ENCODE results near the gene INPP4A. TPM values are rescaled to one million over a fixed set of nuclear protein-coding genes. Genes with fewer than 3 reads are reported as not detected.

INPP4A gene
- total and polyA plus RNA-seq, 2 donors, result 17.9 to 24.9 TPM

- Histone ChIP-seq H3K27ac (ENCODE audit: low read depth in 1 of 2, low read length in 1 of 2) (no peak overlapping the region), H3K27me3 (ENCODE audit: control insufficient read depth in 2 of 2, insufficient read depth in 1 of 2, low read length in 1 of 2) (no peaks in the 10 kb centered on the region), H3K9me3 (ENCODE audit: control insufficient read depth in 2 of 2, insufficient read depth in 1 of 2, low read length in 1 of 2) (no peaks in the 10 kb centered on the region), H3K4me1 (ENCODE audit: control insufficient read depth in 2 of 2, insufficient read depth in 2 of 2, low read length in 2 of 2) (no peaks in the 10 kb centered on the region), H3K36me3 (ENCODE audit: control insufficient read depth in 2 of 2, insufficient read depth in 2 of 2, low read length in 1 of 2) (peaks cover 26 to 53% of the 10 kb centered on the region in 2 donors), H3K4me3 (ENCODE audit: low read length in 2 of 2) (no peak overlapping the region)
- no peak for DNase-seq (ENCODE audit: low read depth in 6 of 9, low spot score in 9 of 9)
- 100% methylated on average over 1 of the region's 1 CpG for WGBS
These were observed 88.9 kb downstream of the INPP4A start for GRCh38 chr2:98533547-98533946.

GRCh38 chr2:98534761-98535160, 90.1 kb downstream of the INPP4A start:
- no peaks in the 10 kb centered on the region for H3K27me3 ChIP-seq (ENCODE audit: control insufficient read depth in 2 of 2, insufficient read depth in 1 of 2, low read length in 1 of 2)
- H3K4me1 ChIP-seq (ENCODE audit: control insufficient read depth in 2 of 2, insufficient read depth in 2 of 2, low read length in 2 of 2), result no peaks in the 10 kb centered on the region
- no peaks in the 10 kb centered on the region for H3K9me3 ChIP-seq (ENCODE audit: control insufficient read depth in 2 of 2, insufficient read depth in 1 of 2, low read length in 1 of 2)
- H3K4me3 ChIP-seq (ENCODE audit: low read length in 2 of 2), result no peak overlapping the region
- H3K27ac ChIP-seq (ENCODE audit: low read depth in 1 of 2, low read length in 1 of 2), result no peak overlapping the region
- peaks cover 38 to 65% of the 10 kb centered on the region in 2 donors for H3K36me3 ChIP-seq (ENCODE audit: control insufficient read depth in 2 of 2, insufficient read depth in 2 of 2, low read length in 1 of 2)
- WGBS, result 99% methylated on average over 3 of the region's 3 CpGs
- no peak for DNase-seq (ENCODE audit: low read depth in 6 of 9, low spot score in 9 of 9)

- Histone ChIP-seq H3K9me3 (ENCODE audit: control insufficient read depth in 2 of 2, insufficient read depth in 1 of 2, low read length in 1 of 2) (no peaks in the 10 kb centered on the region), H3K36me3 (ENCODE audit: control insufficient read depth in 2 of 2, insufficient read depth in 2 of 2, low read length in 1 of 2) (peaks cover 44 to 76% of the 10 kb centered on the region in 2 donors), H3K4me1 (ENCODE audit: control insufficient read depth in 2 of 2, insufficient read depth in 2 of 2, low read length in 2 of 2) (no peaks in the 10 kb centered on the region), H3K4me3 (ENCODE audit: low read length in 2 of 2) (no peak overlapping the region), H3K27ac (ENCODE audit: low read depth in 1 of 2, low read length in 1 of 2) (no peak overlapping the region), H3K27me3 (ENCODE audit: control insufficient read depth in 2 of 2, insufficient read depth in 1 of 2, low read length in 1 of 2) (no peaks in the 10 kb centered on the region)
- WGBS, result 97% methylated on average over 6 of the region's 6 CpGs
- DNase-seq (ENCODE audit: low read depth in 6 of 9, low spot score in 9 of 9), result no peak
These were observed 91.5 kb downstream of the INPP4A start for GRCh38 chr2:98535971-98536677.

GRCh38 chr2:98537390-98538126, 92.9 kb downstream of the INPP4A start:
- Histone ChIP-seq H3K4me3 (ENCODE audit: low read length in 2 of 2) (no peak overlapping the region), H3K36me3 (ENCODE audit: control insufficient read depth in 2 of 2, insufficient read depth in 2 of 2, low read length in 1 of 2) (peaks cover 50 to 82% of the 10 kb centered on the region in 2 donors), H3K27me3 (ENCODE audit: control insufficient read depth in 2 of 2, insufficient read depth in 1 of 2, low read length in 1 of 2) (no peaks in the 10 kb centered on the region), H3K9me3 (ENCODE audit: control insufficient read depth in 2 of 2, insufficient read depth in 1 of 2, low read length in 1 of 2) (no peaks in the 10 kb centered on the region), H3K4me1 (ENCODE audit: control insufficient read depth in 2 of 2, insufficient read depth in 2 of 2, low read length in 2 of 2) (no peaks in the 10 kb centered on the region), H3K27ac (ENCODE audit: low read depth in 1 of 2, low read length in 1 of 2) (no peak overlapping the region)
- no peak for DNase-seq (ENCODE audit: low read depth in 6 of 9, low spot score in 9 of 9)
- 98% methylated on average over 14 of the region's 14 CpGs for WGBS

- no peak for DNase-seq (ENCODE audit: low read depth in 6 of 9, low spot score in 9 of 9)
- Histone ChIP-seq H3K27ac (ENCODE audit: low read depth in 1 of 2, low read length in 1 of 2) (no peak overlapping the region), H3K36me3 (ENCODE audit: control insufficient read depth in 2 of 2, insufficient read depth in 2 of 2, low read length in 1 of 2) (peaks cover 54 to 81% of the 10 kb centered on the region in 2 donors), H3K4me1 (ENCODE audit: control insufficient read depth in 2 of 2, insufficient read depth in 2 of 2, low read length in 2 of 2) (peaks cover 0 to 6% of the 10 kb centered on the region in 2 donors), H3K27me3 (ENCODE audit: control insufficient read depth in 2 of 2, insufficient read depth in 1 of 2, low read length in 1 of 2) (no peaks in the 10 kb centered on the region), H3K9me3 (ENCODE audit: control insufficient read depth in 2 of 2, insufficient read depth in 1 of 2, low read length in 1 of 2) (no peaks in the 10 kb centered on the region), H3K4me3 (ENCODE audit: low read length in 2 of 2) (no peak overlapping the region)
- WGBS, result 96% methylated on average over 11 of the region's 11 CpGs
These were observed 93.8 kb downstream of the INPP4A start for GRCh38 chr2:98538280-98539041.

- WGBS, result 99% methylated on average over 13 of the region's 13 CpGs
- no peak for DNase-seq (ENCODE audit: low read depth in 6 of 9, low spot score in 9 of 9)
These were observed 94.5 kb downstream of the INPP4A start for GRCh38 chr2:98539056-98539735.

GRCh38 chr2:98540536-98540935, 95.9 kb downstream of the INPP4A start:
- Histone ChIP-seq H3K4me1 (ENCODE audit: control insufficient read depth in 2 of 2, insufficient read depth in 2 of 2, low read length in 2 of 2) (peaks cover 0 to 10% of the 10 kb centered on the region in 2 donors), H3K4me3 (ENCODE audit: low read length in 2 of 2) (no peak overlapping the region), H3K27me3 (ENCODE audit: control insufficient read depth in 2 of 2, insufficient read depth in 1 of 2, low read length in 1 of 2) (no peaks in the 10 kb centered on the region), H3K9me3 (ENCODE audit: control insufficient read depth in 2 of 2, insufficient read depth in 1 of 2, low read length in 1 of 2) (no peaks in the 10 kb centered on the region), H3K27ac (ENCODE audit: low read depth in 1 of 2, low read length in 1 of 2) (no peak overlapping the region), H3K36me3 (ENCODE audit: control insufficient read depth in 2 of 2, insufficient read depth in 2 of 2, low read length in 1 of 2) (peaks cover 63 to 78% of the 10 kb centered on the region in 2 donors)
- DNase-seq (ENCODE audit: low read depth in 6 of 9, low spot score in 9 of 9), result no peak
- 98% methylated on average over 3 of the region's 3 CpGs for WGBS

More at GRCh38 chr2:98539056-98539735, 94.5 kb downstream of the INPP4A start:
- Histone ChIP-seq H3K27me3 (ENCODE audit: control insufficient read depth in 2 of 2, insufficient read depth in 1 of 2, low read length in 1 of 2) (no peaks in the 10 kb centered on the region), H3K36me3 (ENCODE audit: control insufficient read depth in 2 of 2, insufficient read depth in 2 of 2, low read length in 1 of 2) (peaks cover 57 to 77% of the 10 kb centered on the region in 2 donors), H3K4me3 (ENCODE audit: low read length in 2 of 2) (no peak overlapping the region), H3K27ac (ENCODE audit: low read depth in 1 of 2, low read length in 1 of 2) (no peak overlapping the region), H3K9me3 (ENCODE audit: control insufficient read depth in 2 of 2, insufficient read depth in 1 of 2, low read length in 1 of 2) (no peaks in the 10 kb centered on the region), H3K4me1 (ENCODE audit: control insufficient read depth in 2 of 2, insufficient read depth in 2 of 2, low read length in 2 of 2) (peaks cover 0 to 10% of the 10 kb centered on the region in 2 donors)

GRCh38 chr2:98541489-98541888, 96.8 kb downstream of the INPP4A start:
- no peak for DNase-seq (ENCODE audit: low read depth in 6 of 9, low spot score in 9 of 9)
- Histone ChIP-seq H3K36me3 (ENCODE audit: control insufficient read depth in 2 of 2, insufficient read depth in 2 of 2, low read length in 1 of 2) (peaks cover 65 to 78% of the 10 kb centered on the region in 2 donors), H3K9me3 (ENCODE audit: control insufficient read depth in 2 of 2, insufficient read depth in 1 of 2, low read length in 1 of 2) (no peaks in the 10 kb centered on the region), H3K27ac (ENCODE audit: low read depth in 1 of 2, low read length in 1 of 2) (no peak overlapping the region), H3K4me1 (ENCODE audit: control insufficient read depth in 2 of 2, insufficient read depth in 2 of 2, low read length in 2 of 2) (peaks cover 0 to 13% of the 10 kb centered on the region in 2 donors), H3K4me3 (ENCODE audit: low read length in 2 of 2) (no peak overlapping the region), H3K27me3 (ENCODE audit: control insufficient read depth in 2 of 2, insufficient read depth in 1 of 2, low read length in 1 of 2) (no peaks in the 10 kb centered on the region)
